Activated CD4-positive, alpha-beta T cell treated with anti-CD3 and anti-CD28 coated beads, Interleukin-2, amount 10 ng/mL, durations not matched to agents 7 days and 5 days (primary cell): ENCODE measurements around the gene SALL3. TPM values are rescaled to one million over a fixed set of nuclear protein-coding genes. Genes with fewer than 3 reads are reported as not detected.

Experiments
- CTCF ChIA-PET: fragments of 350-600 bp; sonication (Branson Sonifier 250); formaldehyde crosslinking; loops from one replicate; lab custom pipeline; 2021; ENCODE audit warnings: antibody characterized with exemption; lab: Charles Lee
- POLR2A ChIA-PET: fragments of 350-600 bp; sonication (Branson Sonifier 250); formaldehyde crosslinking; loops from one replicate; lab custom pipeline; 2021; ENCODE audit warnings: antibody characterized with exemption; lab: Charles Lee
- DNase-seq: peaks from one replicate; pipeline ENCODE4 v3.0.0-alpha.2; 2020
- H3K27ac Mint-ChIP-seq: one replicate; pipeline ENCODE4 v1.8.0; 2021; ENCODE audit warnings: mild to moderate bottlenecking, moderate library complexity, mixed read lengths
- H3K27me3 Mint-ChIP-seq: one replicate; pipeline ENCODE4 v1.8.0; 2021; ENCODE audit warnings: mixed read lengths
- H3K36me3 Mint-ChIP-seq: one replicate; pipeline ENCODE4 v1.8.0; 2021; ENCODE audit warnings: low read depth, mixed read lengths
- H3K4me1 Mint-ChIP-seq: one replicate; pipeline ENCODE4 v1.8.0; 2021; ENCODE audit warnings: mixed read lengths
- H3K4me3 Mint-ChIP-seq: one replicate; pipeline ENCODE4 v1.8.0; 2021; ENCODE audit warnings: mild to moderate bottlenecking, moderate library complexity, mixed read lengths
- H3K9me3 Mint-ChIP-seq: one replicate; pipeline ENCODE4 v1.8.0; 2021; ENCODE audit warnings: mixed read lengths
- total RNA-seq, 2 experiments: library from RNA; stranded (reverse); gene quantifications; one replicate each; pipeline ENCODE4 v1.2.3, GENCODE V29; 2021

SALL3 gene
- total RNA-seq, 2 experiments from 2014 or later = not detected

- ChIA-PET CTCF (interaction anchor here (0.7 kb wide), 1 partner anchor 132 kb away, joined by 3 read pairs; no protein-coding TSS in a partner anchor), POLR2A (no interaction called here)
- Mint-ChIP-seq H3K27ac (peak overlapping the region; percentile 68), H3K4me1 (peaks cover 14% of the 10 kb centered on the region), H3K27me3 (peaks cover 62% of the 10 kb centered on the region), H3K4me3 (peak overlapping the region; percentile 42), H3K9me3 (peaks cover 5% of the 10 kb centered on the region), H3K36me3 (peaks cover 9% of the 10 kb centered on the region)
- DNase-seq = no peak
Observed at GRCh38 chr18:78977637-78978348, 1.8 kb upstream of the SALL3 start.

- peaks cover 14% of the 10 kb centered on the region for H3K4me1 Mint-ChIP-seq
- peaks cover 9% of the 10 kb centered on the region for H3K36me3 Mint-ChIP-seq
- H3K4me3 Mint-ChIP-seq = peak overlapping the region; percentile 42
- no peak for DNase-seq
- H3K9me3 Mint-ChIP-seq = peaks cover 5% of the 10 kb centered on the region
- ChIA-PET CTCF (interaction anchor here (0.7 kb wide), 1 partner anchor 132 kb away, joined by 3 read pairs; no protein-coding TSS in a partner anchor), POLR2A (no interaction called here)
- H3K27me3 Mint-ChIP-seq = peaks cover 61% of the 10 kb centered on the region
- H3K27ac Mint-ChIP-seq = peak overlapping the region; percentile 68
Observed at GRCh38 chr18:78978349-78979055, 1.1 kb upstream of the SALL3 start.

GRCh38 chr18:78979056-78979729 is 425 bp upstream of the SALL3 start:
- Mint-ChIP-seq H3K9me3 (peaks cover 5% of the 10 kb centered on the region), H3K4me3 (no peak overlapping the region), H3K27ac (no peak overlapping the region), H3K36me3 (peaks cover 9% of the 10 kb centered on the region), H3K27me3 (peaks cover 68% of the 10 kb centered on the region), H3K4me1 (peaks cover 14% of the 10 kb centered on the region)
- no peak for DNase-seq
- POLR2A ChIA-PET = no interaction called here
- CTCF ChIA-PET = no interaction called here

- Mint-ChIP-seq H3K4me1 (peaks cover 11% of the 10 kb centered on the region), H3K27me3 (peaks cover 69% of the 10 kb centered on the region), H3K36me3 (peaks cover 7% of the 10 kb centered on the region), H3K27ac (no peak overlapping the region), H3K9me3 (peaks cover 5% of the 10 kb centered on the region), H3K4me3 (no peak overlapping the region)
- ChIA-PET CTCF (no interaction called here), POLR2A (no interaction called here)
- no peak for DNase-seq
Observed at GRCh38 chr18:78980279-78980771, 707 bp downstream of the SALL3 start.

GRCh38 chr18:78980777-78981380 is 1.3 kb downstream of the SALL3 start:
- ChIA-PET CTCF (no interaction called here), POLR2A (no interaction called here)
- peaks cover 69% of the 10 kb centered on the region for H3K27me3 Mint-ChIP-seq
- H3K27ac Mint-ChIP-seq = peak overlapping the region; percentile 76
- no peak for DNase-seq
- H3K4me3 Mint-ChIP-seq = no peak overlapping the region
- H3K4me1 Mint-ChIP-seq = peaks cover 14% of the 10 kb centered on the region
- peaks cover 7% of the 10 kb centered on the region for H3K36me3 Mint-ChIP-seq
- peaks cover 5% of the 10 kb centered on the region for H3K9me3 Mint-ChIP-seq

- CTCF ChIA-PET = no interaction called here
- Mint-ChIP-seq H3K4me1 (peaks cover 14% of the 10 kb centered on the region), H3K36me3 (peaks cover 7% of the 10 kb centered on the region), H3K27me3 (peaks cover 69% of the 10 kb centered on the region), H3K4me3 (no peak overlapping the region), H3K9me3 (peaks cover 5% of the 10 kb centered on the region), H3K27ac (peak overlapping the region; percentile 76)
- POLR2A ChIA-PET = no interaction called here
- DNase-seq = no peak
Observed at GRCh38 chr18:78981394-78981831, 1.8 kb downstream of the SALL3 start.

GRCh38 chr18:78981989-78982620 is 2.5 kb downstream of the SALL3 start:
- CTCF ChIA-PET = no interaction called here
- POLR2A ChIA-PET = no interaction called here
- no peak overlapping the region for H3K4me3 Mint-ChIP-seq
- H3K9me3 Mint-ChIP-seq = peaks cover 5% of the 10 kb centered on the region
- DNase-seq = no peak
- no peak overlapping the region for H3K27ac Mint-ChIP-seq
- H3K36me3 Mint-ChIP-seq = peaks cover 7% of the 10 kb centered on the region
- H3K4me1 Mint-ChIP-seq = peaks cover 13% of the 10 kb centered on the region
- peaks cover 66% of the 10 kb centered on the region for H3K27me3 Mint-ChIP-seq

GRCh38 chr18:78983512-78983911 is 3.9 kb downstream of the SALL3 start:
- no peak overlapping the region for H3K27ac Mint-ChIP-seq
- H3K36me3 Mint-ChIP-seq = peaks cover 5% of the 10 kb centered on the region
- no peak for DNase-seq
- no peak overlapping the region for H3K4me3 Mint-ChIP-seq
- H3K4me1 Mint-ChIP-seq = peaks cover 7% of the 10 kb centered on the region
- peaks cover 66% of the 10 kb centered on the region for H3K27me3 Mint-ChIP-seq
- CTCF ChIA-PET = no interaction called here
- peaks cover 5% of the 10 kb centered on the region for H3K9me3 Mint-ChIP-seq
- POLR2A ChIA-PET = no interaction called here

GRCh38 chr18:78984941-78985784 is 5.5 kb downstream of the SALL3 start:
- H3K4me1 Mint-ChIP-seq = peaks cover 7% of the 10 kb centered on the region
- POLR2A ChIA-PET = no interaction called here
- peaks cover 73% of the 10 kb centered on the region for H3K27me3 Mint-ChIP-seq
- no peak overlapping the region for H3K27ac Mint-ChIP-seq
- DNase-seq = peak; percentile 32
- peaks cover 5% of the 10 kb centered on the region for H3K36me3 Mint-ChIP-seq
- CTCF ChIA-PET = interaction anchor here (1.4 to 1.7 kb wide), 2 partner anchors 10 to 30 kb away, joined by 3 to 4 read pairs; no protein-coding TSS in a partner anchor
- H3K4me3 Mint-ChIP-seq = no peak overlapping the region
- peaks cover 5% of the 10 kb centered on the region for H3K9me3 Mint-ChIP-seq

GRCh38 chr18:78986018-78986481 is 6.4 kb downstream of the SALL3 start:
- H3K36me3 Mint-ChIP-seq = peaks cover 5% of the 10 kb centered on the region
- H3K27me3 Mint-ChIP-seq = peaks cover 78% of the 10 kb centered on the region
- no peak overlapping the region for H3K27ac Mint-ChIP-seq
- no peak for DNase-seq
- peaks cover 5% of the 10 kb centered on the region for H3K9me3 Mint-ChIP-seq
- ChIA-PET POLR2A (no interaction called here), CTCF (interaction anchor here (1.0 to 1.7 kb wide), 3 partner anchors 11 to 31 kb away, joined by 3 to 4 read pairs (median 3); no protein-coding TSS in a partner anchor)
- H3K4me1 Mint-ChIP-seq = peaks cover 7% of the 10 kb centered on the region
- no peak overlapping the region for H3K4me3 Mint-ChIP-seq

- Mint-ChIP-seq H3K27ac (no peak overlapping the region), H3K36me3 (no peaks in the 10 kb centered on the region), H3K4me3 (no peak overlapping the region), H3K4me1 (no peaks in the 10 kb centered on the region), H3K9me3 (peaks cover 2% of the 10 kb centered on the region), H3K27me3 (peaks cover 37% of the 10 kb centered on the region)
- POLR2A ChIA-PET = no interaction called here
- CTCF ChIA-PET = no interaction called here
- DNase-seq = no peak
Observed at GRCh38 chr18:78991446-78991845, 11.8 kb downstream of the SALL3 start.
